Measurements from ENCODE around the gene AKAP13.

The AKAP13 gene

DNA sequence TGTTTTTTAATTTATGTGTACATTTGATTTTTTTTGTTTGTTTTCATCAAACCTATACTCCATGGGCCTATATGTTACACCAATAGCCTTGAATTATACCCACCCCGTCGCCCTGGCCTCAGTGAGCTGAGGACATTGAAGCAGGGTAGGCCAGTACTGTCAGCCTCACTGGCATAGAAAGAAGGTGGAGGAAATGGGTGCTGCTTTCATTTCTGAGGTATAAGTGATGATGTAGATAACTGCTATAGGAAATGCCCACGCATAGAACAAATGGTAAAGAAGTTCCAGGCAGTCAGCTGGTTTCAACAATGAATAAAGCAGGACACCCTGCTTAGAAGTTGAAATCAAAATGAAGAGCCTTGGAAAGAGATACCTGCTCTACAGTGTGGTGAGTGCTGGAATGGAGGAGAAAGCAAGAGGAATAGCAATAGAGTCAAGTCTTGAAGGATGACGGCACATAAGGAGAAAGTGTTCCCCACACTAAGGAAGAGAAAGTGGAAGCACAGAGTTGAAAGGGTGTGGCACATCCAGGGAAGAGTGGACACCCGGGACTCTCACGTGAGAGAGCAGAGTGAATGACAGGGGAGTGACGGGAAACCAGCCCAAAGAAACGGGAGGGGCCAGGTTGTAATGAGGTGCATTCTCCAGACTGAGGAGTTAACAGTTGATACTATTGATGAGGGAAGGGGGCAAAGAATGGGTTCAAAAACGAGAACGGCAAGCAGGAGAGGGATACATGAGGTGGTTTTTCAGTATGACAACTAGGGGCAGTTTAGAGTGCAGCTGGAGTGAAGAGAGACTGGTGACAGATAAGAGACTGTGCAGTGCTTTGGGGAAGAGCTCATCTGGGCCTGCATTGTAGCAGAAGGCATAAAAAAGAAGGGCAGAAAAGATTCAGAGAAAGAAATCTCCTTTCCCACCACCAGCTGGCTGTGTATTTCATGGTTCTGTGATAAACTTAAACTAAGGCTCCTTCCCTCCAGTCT, 343.9 kb downstream of the AKAP13 start:
- DNase-seq, result no peak

DNA sequence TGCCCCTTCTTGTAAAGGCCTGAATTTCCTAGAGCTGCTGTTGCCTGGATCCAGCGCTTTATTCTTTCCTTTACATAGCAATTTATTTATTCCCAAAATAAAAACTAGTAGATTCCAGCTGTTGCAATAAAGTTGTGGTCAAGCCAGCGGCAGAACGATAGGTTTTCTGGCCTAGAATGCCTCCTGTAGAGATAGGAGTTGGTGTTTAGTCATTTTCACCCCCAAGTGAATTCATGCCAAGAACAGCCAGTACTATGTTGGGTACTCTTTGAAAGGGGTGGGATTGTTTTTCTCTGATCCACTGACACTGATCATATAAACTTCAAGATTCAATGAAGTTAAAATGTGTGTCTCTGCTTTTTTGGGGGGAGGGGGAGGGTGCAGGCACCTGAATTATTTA, 344.6 kb downstream of the AKAP13 start:
- DNase-seq, result no peak

DNA sequence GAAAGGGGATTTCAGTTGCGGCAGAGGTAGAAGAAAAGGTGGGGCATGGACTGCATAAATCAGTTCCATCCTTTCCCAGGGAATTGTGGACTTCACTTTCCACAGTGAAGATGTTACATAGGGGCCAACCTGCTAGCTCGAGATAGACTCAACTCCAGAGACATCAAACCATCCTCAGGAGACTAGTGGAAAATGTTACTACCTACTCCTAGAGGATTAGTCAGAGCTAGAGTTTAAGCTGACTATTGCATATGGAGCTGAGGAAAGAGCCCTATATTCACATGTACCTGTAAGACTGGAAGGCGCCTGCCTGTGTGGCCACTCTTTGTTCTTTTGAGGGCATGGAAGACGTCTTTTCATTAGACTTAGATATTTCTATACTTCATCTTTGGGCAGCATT, 345.2 kb downstream of the AKAP13 start:
- no peak for DNase-seq

DNA sequence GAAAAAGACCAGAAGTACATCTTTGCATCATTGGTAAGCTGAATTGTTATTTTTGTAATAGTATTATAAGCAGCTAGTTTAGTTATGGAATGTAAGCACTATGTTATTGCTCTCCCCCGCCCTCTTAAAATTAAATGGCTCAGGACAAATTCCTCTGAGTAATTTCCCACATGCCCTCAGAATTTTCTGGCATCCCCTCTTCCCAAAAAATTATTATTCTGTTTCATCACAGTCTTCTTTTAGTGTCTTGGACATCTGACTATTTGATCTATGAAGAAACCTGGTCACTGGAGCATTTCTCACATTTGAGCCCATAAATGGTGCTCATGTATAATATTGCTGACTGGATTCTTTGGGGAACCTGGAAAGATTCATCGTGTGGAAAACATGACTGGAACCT, 346.1 kb downstream of the AKAP13 start:
- no peak for DNase-seq

DNA sequence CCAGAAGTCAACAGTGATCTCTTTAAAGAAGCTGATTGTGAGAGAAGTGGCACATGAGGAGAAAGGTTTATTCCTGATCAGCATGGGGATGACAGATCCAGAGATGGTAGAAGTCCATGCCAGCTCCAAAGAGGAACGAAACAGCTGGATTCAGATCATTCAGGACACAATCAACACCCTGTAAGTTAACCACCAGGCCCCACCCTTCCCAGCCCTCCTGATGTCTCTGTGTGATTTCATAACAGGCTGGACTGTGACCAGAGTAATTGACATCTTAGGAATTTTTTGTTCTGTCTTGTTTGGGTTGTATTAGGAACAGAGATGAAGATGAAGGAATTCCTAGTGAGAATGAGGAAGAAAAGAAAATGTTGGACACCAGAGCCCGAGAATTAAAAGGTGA, 346.7 kb downstream of the AKAP13 start:
- DNase-seq, result no peak

DNA sequence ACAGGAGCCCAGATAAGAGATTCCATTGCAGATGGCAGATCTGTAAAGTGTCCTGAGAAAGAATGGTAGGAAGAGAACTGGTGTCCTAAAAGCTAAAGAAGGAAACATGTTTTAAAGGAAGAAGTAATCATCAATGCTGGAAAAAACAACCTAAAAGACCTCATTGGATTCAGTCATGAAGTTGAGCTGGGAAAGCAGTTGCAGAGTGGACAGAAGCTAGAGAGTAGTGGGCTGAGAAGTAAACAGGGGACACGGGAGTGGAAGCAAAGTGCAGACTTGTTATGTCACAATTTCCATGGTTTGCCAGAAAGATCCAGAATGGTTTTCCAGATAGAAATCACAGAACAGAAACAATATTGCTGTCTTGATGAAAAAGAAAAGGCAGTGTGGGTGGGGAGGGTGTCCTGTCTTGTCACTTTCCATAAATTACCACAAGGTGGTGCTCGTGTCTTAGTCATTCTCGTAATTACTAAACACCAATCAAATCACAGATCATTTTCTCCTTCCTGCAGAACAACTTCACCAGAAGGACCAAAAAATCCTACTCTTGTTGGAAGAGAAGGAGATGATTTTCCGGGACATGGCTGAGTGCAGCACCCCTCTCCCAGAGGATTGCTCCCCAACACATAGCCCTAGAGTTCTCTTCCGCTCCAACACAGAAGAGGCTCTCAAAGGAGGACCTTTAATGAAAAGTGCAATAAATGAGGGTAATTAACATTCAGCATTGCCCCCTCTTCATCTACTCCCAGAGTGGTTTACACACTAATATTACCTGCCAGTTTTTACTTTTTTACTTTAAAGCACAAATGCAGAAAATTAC, 349.8 kb downstream of the AKAP13 start:
- DNase-seq, result peak in 13 of 56 donors; percentile 8 to 65 (median 27)

DNA sequence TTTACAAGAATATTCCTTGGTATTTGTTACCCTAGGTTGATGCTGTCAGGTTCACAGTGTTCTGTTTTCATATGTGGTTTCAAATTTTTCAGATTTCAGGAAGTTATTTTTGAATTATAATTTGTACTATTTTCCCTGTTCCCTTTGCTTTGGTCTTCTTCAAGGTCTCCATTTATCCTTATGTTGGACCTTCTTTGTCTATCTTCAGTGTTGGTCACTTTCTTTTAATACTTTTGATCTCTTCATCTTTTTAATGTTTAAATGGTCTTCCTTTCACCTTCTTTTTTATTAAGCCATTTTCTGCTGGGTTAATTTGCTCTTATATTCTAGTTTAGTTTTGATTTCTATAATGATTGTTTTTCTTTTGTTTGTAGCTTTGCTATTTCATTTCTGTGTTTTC, 353.0 kb downstream of the AKAP13 start:
- DNase-seq, result no peak

DNA sequence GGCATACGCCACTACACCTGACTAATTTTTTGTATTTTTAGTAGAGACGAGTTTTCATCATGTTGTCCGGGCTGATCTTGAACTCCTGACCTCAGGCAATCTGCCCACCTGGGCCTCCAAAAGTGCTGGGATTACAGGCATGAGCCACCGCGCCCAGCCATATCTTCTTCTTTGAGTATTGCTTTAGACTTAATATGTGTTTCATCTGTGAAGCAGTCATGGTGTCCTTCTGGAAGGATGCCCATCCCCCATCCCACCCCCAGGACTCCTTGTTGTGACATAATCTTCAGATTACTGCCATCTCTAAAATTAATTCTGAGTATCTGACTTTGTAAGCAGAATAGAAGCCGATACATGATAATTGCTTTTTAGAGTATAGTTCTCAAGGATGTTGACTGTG, 356.7 kb downstream of the AKAP13 start:
- peak in 1 of 56 donors; percentile 32 for DNase-seq

DNA sequence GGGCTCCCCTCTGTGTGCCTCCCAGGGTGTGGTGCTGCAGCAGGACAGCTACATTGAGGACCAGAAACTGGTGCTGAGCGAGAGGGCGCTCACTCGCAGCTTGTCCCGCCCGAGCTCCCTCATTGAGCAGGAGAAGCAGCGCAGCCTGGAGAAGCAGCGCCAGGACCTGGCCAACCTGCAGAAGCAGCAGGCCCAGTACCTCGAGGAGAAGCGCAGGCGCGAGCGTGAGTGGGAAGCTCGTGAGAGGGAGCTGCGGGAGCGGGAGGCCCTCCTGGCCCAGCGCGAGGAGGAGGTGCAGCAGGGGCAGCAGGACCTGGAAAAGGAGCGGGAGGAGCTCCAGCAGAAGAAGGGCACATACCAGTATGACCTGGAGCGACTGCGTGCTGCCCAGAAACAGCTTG, 360.6 kb downstream of the AKAP13 start:
- DNase-seq, result peak in 3 of 56 donors; percentile 12 to 24 (median 18)

DNA sequence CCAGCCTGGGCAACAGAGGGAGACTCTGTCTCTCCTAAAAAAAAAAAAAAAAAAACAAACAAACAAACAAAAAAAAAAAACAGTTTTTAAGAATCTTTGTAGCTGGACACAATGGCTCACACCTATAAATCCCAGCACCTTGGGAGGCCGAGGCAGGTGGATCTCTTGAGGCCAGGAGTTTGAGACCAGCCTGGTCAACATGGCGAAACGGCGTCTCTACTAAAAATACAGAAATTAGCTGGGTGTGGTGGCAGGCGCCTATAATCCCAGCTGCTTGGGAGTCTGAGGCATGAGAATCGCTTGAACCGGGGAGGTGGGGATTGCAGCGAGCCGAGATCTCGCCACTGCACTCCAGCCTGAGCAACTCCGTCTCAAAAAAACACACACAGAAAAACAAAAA, 361.3 kb downstream of the AKAP13 start:
- DNase-seq, result no peak

DNA sequence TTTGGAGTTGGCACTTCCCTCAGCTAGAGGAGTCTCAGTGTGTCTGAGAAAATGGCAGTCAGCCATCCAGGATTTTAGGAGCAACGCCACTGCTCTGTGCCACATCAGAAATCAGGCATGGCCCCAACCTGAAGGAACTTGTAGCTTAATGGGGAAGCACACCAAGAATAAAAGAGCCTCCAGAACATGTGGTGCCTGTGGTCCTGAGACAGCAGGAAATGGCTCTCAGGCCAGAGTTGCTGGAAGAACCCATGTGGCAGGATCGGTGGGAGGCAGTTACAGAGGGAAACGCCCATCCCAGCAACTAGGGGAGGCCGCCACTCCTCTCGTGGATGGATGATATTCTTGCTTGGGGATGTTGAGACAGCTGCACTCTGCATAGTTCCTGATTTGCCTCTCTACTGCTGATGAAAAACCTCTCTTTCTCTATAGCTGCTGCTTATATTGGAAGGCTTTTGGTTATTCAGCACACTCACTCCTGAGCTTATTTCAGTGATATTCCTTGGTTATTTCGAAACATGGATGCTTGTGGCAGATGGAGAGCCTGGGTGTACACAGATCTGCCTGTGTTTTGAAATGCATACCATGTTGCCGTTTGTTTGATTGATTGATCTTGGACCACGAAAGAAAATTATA, 361.9 kb downstream of the AKAP13 start:
- DNase-seq, result peak in 13 of 56 donors; percentile 17 to 60 (median 32)

DNA sequence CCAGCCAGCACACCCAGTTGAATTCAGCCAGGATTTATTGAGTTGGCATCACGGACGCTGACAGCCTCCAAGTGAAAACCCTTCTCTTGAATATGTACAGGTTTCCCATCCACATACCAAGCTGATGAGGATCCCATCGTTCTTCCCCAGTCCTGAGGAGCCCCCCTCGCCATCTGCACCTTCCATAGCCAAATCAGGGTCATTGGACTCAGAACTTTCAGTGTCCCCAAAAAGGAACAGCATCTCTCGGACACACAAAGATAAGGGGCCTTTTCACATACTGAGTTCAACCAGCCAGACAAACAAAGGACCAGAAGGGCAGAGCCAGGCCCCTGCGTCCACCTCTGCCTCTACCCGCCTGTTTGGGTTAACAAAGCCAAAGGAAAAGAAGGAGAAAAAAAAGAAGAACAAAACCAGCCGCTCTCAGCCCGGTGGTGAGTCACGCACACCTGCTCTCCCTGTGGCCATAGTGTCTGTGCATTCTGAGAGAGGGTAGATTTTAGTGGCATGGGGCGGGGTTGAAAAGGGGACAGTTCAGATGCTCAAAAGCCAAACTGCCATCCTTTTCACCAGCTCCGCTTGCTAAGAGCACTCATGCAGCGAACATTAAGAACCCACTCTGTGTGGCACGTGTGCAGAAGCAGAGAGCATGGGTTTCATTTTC, 363.1 kb downstream of the AKAP13 start:
- DNase-seq, result no peak

DNA sequence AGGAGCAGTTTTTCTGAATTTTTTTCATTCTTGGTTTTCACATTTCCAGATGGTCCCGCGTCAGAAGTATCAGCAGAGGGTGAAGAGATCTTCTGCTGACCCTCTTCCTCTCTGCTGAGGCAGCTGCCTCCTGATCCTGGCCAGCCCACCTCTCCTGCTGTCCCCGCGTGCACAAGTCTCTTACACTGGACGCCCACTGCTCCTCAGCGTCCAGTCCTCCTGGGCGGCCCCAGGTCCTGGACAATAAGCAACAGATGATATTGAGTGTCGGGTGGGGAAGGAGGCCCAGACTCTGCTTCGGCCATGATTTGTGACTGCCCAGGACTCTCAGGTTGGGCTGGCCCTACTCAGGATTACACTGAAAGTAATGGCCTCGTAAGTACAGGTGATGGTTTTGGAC, 364.2 kb downstream of the AKAP13 start:
- DNase-seq, result no peak

DNA sequence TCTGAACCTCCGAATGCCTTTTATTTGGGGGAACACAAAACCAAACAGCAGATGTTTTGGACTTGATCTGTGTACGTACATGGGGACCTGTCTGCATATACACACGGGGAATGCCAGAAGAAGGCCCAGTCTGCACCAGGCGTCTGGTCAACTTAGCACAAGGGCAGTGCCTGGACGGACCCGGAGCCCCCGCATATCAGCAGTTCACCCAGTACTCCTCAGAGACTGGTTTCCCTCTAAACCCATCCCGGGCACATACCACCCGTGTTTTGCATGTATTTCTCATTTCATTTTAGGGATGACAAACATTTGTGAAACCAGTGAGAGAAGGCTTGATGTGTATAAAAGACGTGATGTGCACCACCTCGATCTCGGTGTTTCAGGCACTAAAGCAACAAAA, 364.6 kb downstream of the AKAP13 start:
- no peak for DNase-seq

DNA sequence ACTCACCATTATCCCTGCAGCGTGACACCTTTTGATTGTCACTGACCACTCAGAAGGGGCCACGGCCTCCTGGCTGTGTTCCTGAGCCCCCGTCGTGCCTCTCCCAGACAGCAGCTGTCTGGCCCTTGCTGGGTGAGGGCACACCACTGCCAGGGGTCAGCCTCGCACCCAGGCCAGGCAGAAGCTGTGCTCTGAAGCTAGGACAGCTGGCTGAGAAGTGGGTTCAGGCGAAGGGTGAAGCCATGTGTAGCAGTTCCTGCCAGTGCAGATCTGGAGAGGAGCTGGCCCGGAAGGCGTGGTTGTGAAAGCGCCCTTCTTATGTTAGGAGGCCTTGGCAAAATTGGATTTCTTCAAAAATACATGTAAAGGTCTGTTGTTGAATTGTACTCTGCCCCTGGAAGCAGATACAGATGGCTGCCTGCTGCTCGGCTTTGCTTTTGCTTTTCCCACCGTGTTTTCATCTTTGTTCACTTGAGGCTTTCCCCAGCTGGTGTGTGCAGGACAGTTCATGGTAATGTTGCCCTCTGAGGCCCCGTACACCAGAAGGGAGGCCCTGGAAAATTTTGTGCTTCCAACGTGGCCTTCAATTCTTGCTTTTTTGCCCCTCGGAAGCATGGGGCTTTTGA, 365.2 kb downstream of the AKAP13 start:
- DNase-seq, result no peak

DNA sequence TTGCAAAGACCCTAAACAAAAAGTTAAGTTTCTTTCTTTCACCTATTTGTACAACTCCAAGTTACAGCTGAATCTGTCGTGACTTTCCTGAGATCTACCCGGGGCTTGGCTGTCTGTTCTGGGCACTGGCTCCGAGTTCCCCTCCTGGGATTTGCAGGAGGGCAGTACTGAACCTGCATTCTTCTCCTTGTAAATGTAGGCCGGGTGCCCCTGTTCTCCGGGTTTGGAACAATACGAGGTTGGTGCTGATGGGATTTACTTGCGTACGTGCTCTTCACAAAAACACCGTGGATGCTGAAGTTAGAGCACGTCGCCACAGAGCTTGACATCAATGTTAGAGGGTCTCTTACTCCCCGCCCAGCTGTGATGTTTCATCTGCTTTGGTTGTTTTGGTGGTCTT, 366.2 kb downstream of the AKAP13 start:
- DNase-seq, result no peak

DNA sequence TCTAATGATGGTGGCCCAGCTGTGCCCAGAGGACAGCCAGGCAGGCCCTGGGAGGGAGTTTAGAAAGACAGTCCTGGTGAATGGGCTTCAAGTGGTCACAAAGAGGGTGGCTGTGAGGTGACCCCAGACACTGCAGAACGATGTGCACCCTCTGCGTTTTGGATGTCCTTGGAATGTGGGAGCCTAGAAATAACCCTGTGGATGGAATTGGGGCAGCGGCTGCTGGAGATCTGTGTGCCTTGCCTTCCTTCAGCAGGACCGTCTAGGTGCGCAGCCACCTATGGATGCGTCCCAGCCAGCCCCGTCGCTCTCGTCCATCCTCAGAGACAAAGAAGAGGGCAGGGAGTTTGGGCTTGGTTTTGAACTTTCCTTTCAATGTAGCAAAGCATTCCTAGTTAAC, 367.8 kb downstream of the AKAP13 start:
- no peak for DNase-seq

DNA sequence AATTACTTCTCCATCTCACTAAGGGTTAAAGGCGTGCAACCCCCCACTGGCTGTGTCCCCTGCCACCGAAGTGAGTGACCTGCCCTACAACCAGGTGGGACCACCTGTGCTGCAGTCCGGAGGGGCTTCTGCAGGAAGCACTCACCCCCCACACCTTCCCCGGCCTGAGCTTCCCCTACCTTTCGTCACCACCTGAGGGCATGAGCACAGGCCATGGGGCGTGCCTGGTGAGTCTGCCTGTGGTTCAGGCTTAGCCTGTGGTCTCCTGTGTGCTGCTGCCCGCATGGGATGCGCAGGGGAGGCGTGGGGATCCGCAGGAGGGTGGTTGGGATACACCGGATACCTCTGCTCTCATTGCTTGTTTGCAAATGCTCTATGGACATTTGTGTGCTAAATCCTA, 368.3 kb downstream of the AKAP13 start:
- no peak for DNase-seq

DNA sequence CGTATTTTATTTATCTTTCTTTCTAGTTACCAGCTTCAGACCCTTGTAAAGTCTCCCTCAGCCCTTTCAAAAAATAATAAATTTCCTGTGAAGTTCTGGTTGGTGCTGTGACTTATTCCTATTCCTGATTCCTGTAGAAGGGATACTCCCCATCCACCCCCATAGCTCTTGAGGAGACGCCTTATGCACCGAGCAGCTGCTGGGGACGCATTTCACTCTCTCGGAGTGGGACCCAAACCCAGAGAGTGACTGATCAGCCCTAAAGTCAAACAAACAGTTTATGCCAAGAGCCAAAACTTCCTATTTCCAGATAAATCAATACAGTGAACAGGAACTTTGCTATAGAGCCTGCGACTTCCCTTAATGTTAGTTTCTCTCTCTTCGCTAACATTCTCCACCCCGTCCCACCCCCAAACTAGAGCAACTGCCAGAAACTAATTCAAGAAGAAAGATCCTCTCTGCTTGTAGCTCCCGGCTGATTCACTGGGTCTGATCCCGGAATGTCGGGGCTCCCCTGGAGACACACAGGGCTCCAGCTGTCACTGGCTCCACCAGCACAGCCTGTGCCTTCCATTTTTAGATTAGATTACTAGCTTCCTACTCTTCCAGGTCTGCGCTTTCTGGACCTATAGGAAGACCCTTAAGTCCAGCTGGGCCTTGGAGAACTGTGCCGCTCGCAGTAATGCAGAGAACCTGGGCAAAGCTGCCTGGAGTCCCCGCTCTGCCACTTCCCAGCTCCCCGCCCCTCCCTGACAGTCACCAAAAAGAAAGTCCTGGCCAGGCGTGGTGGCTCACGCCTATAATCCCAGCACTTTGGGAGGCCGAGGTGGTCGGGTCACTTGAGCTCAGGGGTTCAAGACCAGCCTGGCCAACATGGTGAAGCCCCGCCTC, 369.1 kb downstream of the AKAP13 start:
- DNase-seq, result peak in 25 of 56 donors; percentile 18 to 69 (median 34)

Data from nucleus accumbens (tissue), 56 donors.